NOMO-1 treated with DMSO at 0.1 percent for 48 hours (cell line): ENCODE results near the gene MID1.

Source experiments
- DNase-seq: peaks from one replicate; lab custom pipeline; 2025; ENCODE audit not compliant: unreplicated experiment; lab: John Stamatoyannopoulos, UW

The MID1 gene

GRCh38 chrX:10447564-10448214, 172.7 kb downstream of the MID1 start:
- no peak for DNase-seq

GRCh38 chrX:10444204-10444603, 176.2 kb downstream of the MID1 start:
- no peak for DNase-seq

DNA sequence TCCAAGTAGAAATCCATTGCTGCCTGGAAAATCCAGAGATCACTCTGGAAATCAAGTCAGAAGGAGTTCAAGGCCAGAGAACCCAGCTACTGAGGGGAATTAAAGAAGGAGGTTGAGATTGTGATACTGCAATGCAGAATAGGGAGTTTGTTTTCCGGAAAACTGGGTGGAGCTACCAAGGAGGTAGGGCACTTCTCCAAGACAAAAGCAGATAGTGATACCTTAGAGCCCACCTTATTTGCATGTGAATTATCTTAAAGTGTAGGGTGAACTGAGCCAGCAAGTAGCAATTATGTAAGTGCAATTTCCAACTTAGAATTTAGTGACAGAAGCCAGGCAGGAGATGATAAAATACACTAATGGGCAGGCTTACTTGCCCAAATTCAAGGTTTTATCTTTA, 178.9 kb downstream of the MID1 start:
- no peak for DNase-seq

GRCh38 chrX:10433296-10433965, 187.0 kb downstream of the MID1 start:
- DNase-seq, result peak; percentile 72

DNA sequence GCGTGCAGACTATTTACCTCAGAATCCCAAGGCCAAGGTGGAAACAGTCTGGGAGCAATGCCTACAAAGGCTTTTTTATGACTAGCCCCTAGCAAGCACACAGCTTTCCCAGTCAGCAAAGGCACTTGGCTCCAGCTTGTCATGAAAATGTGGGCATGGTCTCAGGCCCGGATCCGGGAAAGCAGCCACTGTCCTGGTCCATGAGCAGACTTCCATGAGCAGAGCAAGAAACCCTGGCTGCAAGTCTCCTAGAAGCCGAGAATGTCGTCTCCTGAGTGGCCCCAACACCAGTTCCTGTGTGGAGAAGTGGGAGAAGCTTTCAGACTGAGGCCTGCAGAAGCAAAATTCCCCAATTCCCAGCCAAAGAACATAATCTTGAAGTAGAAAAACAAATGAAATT, 190.5 kb downstream of the MID1 start:
- no peak for DNase-seq

GRCh38 chrX:10427249-10427648, 193.1 kb downstream of the MID1 start:
- no peak for DNase-seq

GRCh38 chrX:10423716-10424115, 196.7 kb downstream of the MID1 start:
- no peak for DNase-seq

- DNase-seq, result no peak
These were observed 200.3 kb downstream of the MID1 start for GRCh38 chrX:10420134-10420533.

- DNase-seq, result no peak
These were observed 204.0 kb downstream of the MID1 start for GRCh38 chrX:10416424-10416823.

GRCh38 chrX:10415306-10416001, 204.9 kb downstream of the MID1 start:
- DNase-seq, result no peak

GRCh38 chrX:10414862-10415261, 205.5 kb downstream of the MID1 start:
- DNase-seq, result no peak

GRCh38 chrX:10414156-10414824, 206.1 kb downstream of the MID1 start:
- DNase-seq, result no peak

GRCh38 chrX:10404436-10404835, 215.9 kb downstream of the MID1 start:
- no peak for DNase-seq

- DNase-seq, result no peak
These were observed 219.1 kb downstream of the MID1 start for GRCh38 chrX:10401239-10401638.

GRCh38 chrX:10399043-10399741, 221.2 kb downstream of the MID1 start:
- no peak for DNase-seq

- DNase-seq, result no peak
These were observed 222.2 kb downstream of the MID1 start for GRCh38 chrX:10398215-10398614.

- DNase-seq, result peak; percentile 96
These were observed 223.0 kb downstream of the MID1 start for GRCh38 chrX:10397349-10397748.

DNA sequence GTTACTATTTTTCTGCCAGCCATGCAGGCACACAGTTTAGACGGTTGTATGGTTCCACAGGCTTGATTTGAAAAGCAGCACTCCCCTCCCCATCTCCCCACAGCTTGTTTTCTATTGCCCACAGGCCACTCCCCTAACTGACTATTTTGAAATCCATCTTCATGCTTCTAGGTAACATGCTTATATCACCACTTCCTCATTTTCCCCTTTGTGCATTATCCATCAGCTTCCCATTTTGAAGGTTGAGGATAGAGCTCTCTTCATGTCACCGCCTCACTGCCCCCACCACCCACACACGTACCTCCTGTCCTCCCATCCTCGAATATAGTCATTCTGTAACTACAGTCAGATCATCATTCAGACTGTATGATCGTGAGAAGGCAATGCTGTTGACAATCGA, 224.7 kb downstream of the MID1 start:
- peak; percentile 97 for DNase-seq
